ENCODE results near the gene AKIRIN1.
"Not testable (repeated sequence)": the region's sequence is repeated elsewhere in the genome, so short reads cannot be mapped to it uniquely, and the experiment has no call there.

The AKIRIN1 gene

GRCh38 chr1:38990738-38991637 lies at the start of gene AKIRIN1:
TSS of gene AKIRIN1 (plus strand) at chr1:38991276. CDS start at chr1:38991381, 105 bp downstream.
- peak; percentile 94 for DNase-seq (ENCODE audit: low spot score)

- DNase-seq (ENCODE audit: low spot score): peak; percentile 39
Observed at GRCh38 chr1:38941527-38942019, 49.5 kb upstream of the AKIRIN1 start, which contains the start of gene RHBDL2. TSS of gene RHBDL2 (minus strand) at chr1:38941830. CDS start at chr1:38919212, 22,618 bp downstream.

- no peak for DNase-seq (ENCODE audit: low spot score)
Observed at GRCh38 chr1:38942664-38943428, 48.2 kb upstream of the AKIRIN1 start.

GRCh38 chr1:38944547-38944946 lies 46.5 kb upstream of the AKIRIN1 start:
- DNase-seq (ENCODE audit: low spot score): no peak

GRCh38 chr1:38950553-38950952 lies 40.5 kb upstream of the AKIRIN1 start:
- no peak for DNase-seq (ENCODE audit: low spot score)

GRCh38 chr1:38953433-38953860 lies 37.6 kb upstream of the AKIRIN1 start:
- no peak for DNase-seq (ENCODE audit: low spot score)

- DNase-seq (ENCODE audit: low spot score): no peak
Observed at GRCh38 chr1:38958967-38959366, 32.1 kb upstream of the AKIRIN1 start.

- no peak for DNase-seq (ENCODE audit: low spot score)
Observed at GRCh38 chr1:38962113-38962512, 29.0 kb upstream of the AKIRIN1 start.

GRCh38 chr1:38962560-38962959 lies 28.5 kb upstream of the AKIRIN1 start:
- no peak for DNase-seq (ENCODE audit: low spot score)

- DNase-seq (ENCODE audit: low spot score): no peak
Observed at GRCh38 chr1:38964140-38964548, 26.9 kb upstream of the AKIRIN1 start.

- not testable (repeated sequence) for DNase-seq (ENCODE audit: low spot score)
Observed at GRCh38 chr1:38973145-38973544, 17.9 kb upstream of the AKIRIN1 start.

- no peak for DNase-seq (ENCODE audit: low spot score)
Observed at GRCh38 chr1:38973659-38974437, 17.2 kb upstream of the AKIRIN1 start.

GRCh38 chr1:38977399-38978244 lies 13.5 kb upstream of the AKIRIN1 start:
- DNase-seq (ENCODE audit: low spot score): not testable (repeated sequence)

GRCh38 chr1:38978245-38978542 lies 12.9 kb upstream of the AKIRIN1 start:
- not testable (repeated sequence) for DNase-seq (ENCODE audit: low spot score)

- not testable (repeated sequence) for DNase-seq (ENCODE audit: low spot score)
Observed at GRCh38 chr1:38979380-38979779, 11.7 kb upstream of the AKIRIN1 start.

- no peak for DNase-seq (ENCODE audit: low spot score)
Observed at GRCh38 chr1:38989979-38990378, 1.1 kb upstream of the AKIRIN1 start.

GRCh38 chr1:38990386-38990737 lies 714 bp upstream of the AKIRIN1 start:
- DNase-seq (ENCODE audit: low spot score): no peak

GRCh38 chr1:38991638-38992411 lies 749 bp downstream of the AKIRIN1 start:
- DNase-seq (ENCODE audit: low spot score): no peak

- no peak for DNase-seq (ENCODE audit: low spot score)
Observed at GRCh38 chr1:38992412-38993111, 1.5 kb downstream of the AKIRIN1 start.

GRCh38 chr1:38994196-38994595 lies 3.1 kb downstream of the AKIRIN1 start:
- no peak for DNase-seq (ENCODE audit: low spot score)
